Keratinocyte (primary cell): ENCODE results near the gene PSME4. TPM values are rescaled to one million over a fixed set of nuclear protein-coding genes. Genes with fewer than 3 reads are reported as not detected.

Source experiments
- DNase-seq: peaks from one replicate; pipeline ENCODE4 v3.0.0-alpha.2; 2011; ENCODE audit warnings: low read depth, missing footprints, low spot score
- FAIRE-seq: peaks from 2 replicates; lab custom pipeline; 2011; peaks lifted over from hg19 to GRCh38; lab: Jason Lieb, UNC
- H2AFZ ChIP-seq: 2 replicates; pipeline ENCODE4 v1.6.0; 2012; ENCODE audit warnings: low read length, control low read depth, inconsistent platforms; ENCODE audit not compliant: control insufficient read depth
- H3K27ac ChIP-seq: 2 replicates; pipeline ENCODE4 v1.5.1; 2011; ENCODE audit warnings: low read length; ENCODE audit not compliant: control insufficient read depth, insufficient read depth
- H3K27me3 ChIP-seq: 3 replicates; pipeline ENCODE4 v1.6.0; 2011; ENCODE audit warnings: low read length; ENCODE audit not compliant: control insufficient read depth, insufficient read depth; ENCODE audit errors: extremely low read depth
- H3K36me3 ChIP-seq, 2 experiments: 2 replicates in 1 of 2; 3 replicates in 1 of 2; pipeline ENCODE4 v1.5.1; 2011; ENCODE audit warnings: low read length in 2 of 2, mild to moderate bottlenecking in 1 of 2; ENCODE audit not compliant: control insufficient read depth in 2 of 2, insufficient read depth in 2 of 2; ENCODE audit errors: extremely low read depth in 1 of 2
- H3K4me1 ChIP-seq: 3 replicates; pipeline ENCODE4 v1.5.1; 2011; ENCODE audit warnings: low read length; ENCODE audit not compliant: control insufficient read depth, insufficient read depth; ENCODE audit errors: extremely low read depth
- H3K4me2 ChIP-seq: 3 replicates; pipeline ENCODE4 v1.6.0; 2011; ENCODE audit warnings: low read depth, low read length; ENCODE audit not compliant: control insufficient read depth, insufficient read depth; ENCODE audit errors: extremely low read depth
- H3K4me3 ChIP-seq, 3 experiments: fragments of 200-600 bp in 1 of 3; sonication (generic) in 1 of 3; 2 replicates in 2 of 3; 3 replicates in 1 of 3; pipeline ENCODE4 v1.5.1; 2011 to 2016; ENCODE audit warnings: low read length in 3 of 3, mild to moderate bottlenecking in 3 of 3, control low read depth in 2 of 3, inconsistent platforms in 1 of 3, low read depth in 1 of 3, mixed read lengths in 1 of 3, mixed run types in 1 of 3, moderate library complexity in 1 of 3; ENCODE audit not compliant: control insufficient read depth in 2 of 3, insufficient read depth in 2 of 3; ENCODE audit errors: extremely low read depth in 1 of 3
- H3K79me2 ChIP-seq: 2 replicates; pipeline ENCODE4 v1.6.0; 2012; ENCODE audit warnings: low read length; ENCODE audit not compliant: control insufficient read depth, insufficient read depth
- H3K9ac ChIP-seq: 3 replicates; pipeline ENCODE4 v1.6.0; 2011; ENCODE audit warnings: low read length; ENCODE audit not compliant: control insufficient read depth, insufficient read depth; ENCODE audit errors: extremely low read depth
- H3K9me1 ChIP-seq: 3 replicates; pipeline ENCODE4 v1.6.0; 2011; ENCODE audit warnings: low read length; ENCODE audit not compliant: control insufficient read depth, insufficient read depth; ENCODE audit errors: extremely low read depth
- H3K9me3 ChIP-seq: 2 replicates; pipeline ENCODE4 v1.5.1; 2012; ENCODE audit warnings: low read depth, low read length; ENCODE audit not compliant: control insufficient read depth
- H4K20me1 ChIP-seq: 3 replicates; pipeline ENCODE4 v1.6.0; 2011; ENCODE audit warnings: low read length; ENCODE audit not compliant: control insufficient read depth, insufficient read depth; ENCODE audit errors: extremely low read depth
- EZH2 ChIP-seq: IDR thresholded peaks from one replicate; pipeline ENCODE4 v1.6.1; 2012; ENCODE audit warnings: inconsistent platforms, mild to moderate bottlenecking, low read length, moderate library complexity
- dilution Hi-C: fragments of 300-500 bp; cut with MboI; formaldehyde crosslinking; loops from one replicate; pipeline ENCODE4 v1.7.0; 2020; ENCODE audit warnings: low sequenced_read_pairs; ENCODE audit not compliant: extremely low pct_ligation_motif_present
- polyA plus RNA-seq, 5 experiments: library from polyadenylated mRNA; depleted of rRNA in 3 of 5; stranded (reverse) in 3 of 5; stranded (forward) in 1 of 5; unstranded in 1 of 5; fragments of >200 nt; gene quantifications; 1 replicate in 1 of 5; 2 replicates in 3 of 5; 3 replicates in 1 of 5; pipeline versions ENCODE4 v1.2.1 to v1.2.3, GENCODE V29; 2011 to 2012; ENCODE audit warnings: missing spikeins in 2 of 5, low read depth in 1 of 5, low replicate concordance in 1 of 5
- TF ChIP-seq, protein P1 (sequence below), 3 experiments: IDR thresholded peaks in 1 of 3; conservative IDR thresholded peaks in 1 of 3; optimal IDR thresholded peaks in 1 of 3; 2 replicates in 2 of 3; 3 replicates in 1 of 3; pipeline versions ENCODE3 to v1.5.1; 2011; ENCODE audit warnings: low read length in 3 of 3, mild to moderate bottlenecking in 3 of 3, moderate library complexity in 2 of 3, control low read depth in 1 of 3, inconsistent platforms in 1 of 3; ENCODE audit not compliant: insufficient read depth in 2 of 3; ENCODE audit errors: extremely low read depth in 1 of 3

Gene PSME4
- polyA plus RNA-seq, 1 donor (not counting 4 experiments of a cell fraction or from before 2014, with no cell fraction given): 59.4 TPM

DNA sequence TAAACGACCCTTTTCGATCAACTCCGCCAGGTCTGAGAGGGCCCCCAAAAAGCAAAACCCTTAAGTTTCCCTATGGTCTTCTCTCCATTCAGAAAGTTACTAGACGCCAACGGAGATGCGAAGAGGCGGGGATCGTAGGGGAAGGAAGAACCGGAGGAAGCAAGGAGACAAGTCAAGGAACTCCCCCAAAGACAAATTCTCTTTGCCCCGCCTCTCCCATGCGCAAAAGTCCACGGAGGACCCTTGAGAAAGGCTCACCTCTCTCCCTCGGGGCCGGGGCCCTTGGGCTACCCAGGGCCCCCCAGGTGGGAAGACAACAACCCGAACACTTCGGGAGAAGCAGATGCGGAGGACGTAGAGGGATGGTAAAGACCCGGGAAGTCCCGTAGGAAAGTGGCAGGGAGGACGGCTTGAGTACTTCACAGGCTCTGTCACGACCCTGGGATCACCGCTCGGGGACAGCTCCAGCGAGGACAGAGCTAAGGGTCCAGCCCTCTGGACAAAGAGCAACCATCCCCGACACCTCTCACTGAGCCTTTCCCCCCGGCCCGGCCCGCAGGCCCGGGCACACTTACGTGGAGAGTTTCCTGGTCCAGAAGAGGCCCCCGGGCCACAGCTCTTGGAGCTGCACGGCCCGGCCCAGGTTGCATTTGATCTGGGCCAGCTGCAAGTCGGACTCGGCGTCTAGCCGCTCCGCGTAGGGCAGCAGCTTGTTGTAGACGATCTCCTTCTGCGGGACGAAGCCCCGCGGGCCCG is 647 bp downstream of the PSME4 start:
- FAIRE-seq: peak; percentile 34
- Histone ChIP-seq H3K4me3 (peak overlapping the region; percentile 85 to 99 (median 98)), H3K9me3 (no peaks in the 10 kb centered on the region), H3K36me3 (peaks cover 0 to 7% of the 10 kb centered on the region in 2 experiments), H3K9me1 (no peaks in the 10 kb centered on the region), H3K4me2 (peak overlapping the region; percentile 92), H3K79me2 (peaks cover 60% of the 10 kb centered on the region), H3K9ac (peak overlapping the region; percentile 99), H3K4me1 (peaks cover 18% of the 10 kb centered on the region), H3K27me3 (no peaks in the 10 kb centered on the region), H4K20me1 (peaks cover 4% of the 10 kb centered on the region), H3K27ac (peak overlapping the region; percentile 98), H2AFZ (no peak overlapping the region)
- no peak for TF ChIP-seq EZH2
- TF ChIP-seq, protein P1, sequence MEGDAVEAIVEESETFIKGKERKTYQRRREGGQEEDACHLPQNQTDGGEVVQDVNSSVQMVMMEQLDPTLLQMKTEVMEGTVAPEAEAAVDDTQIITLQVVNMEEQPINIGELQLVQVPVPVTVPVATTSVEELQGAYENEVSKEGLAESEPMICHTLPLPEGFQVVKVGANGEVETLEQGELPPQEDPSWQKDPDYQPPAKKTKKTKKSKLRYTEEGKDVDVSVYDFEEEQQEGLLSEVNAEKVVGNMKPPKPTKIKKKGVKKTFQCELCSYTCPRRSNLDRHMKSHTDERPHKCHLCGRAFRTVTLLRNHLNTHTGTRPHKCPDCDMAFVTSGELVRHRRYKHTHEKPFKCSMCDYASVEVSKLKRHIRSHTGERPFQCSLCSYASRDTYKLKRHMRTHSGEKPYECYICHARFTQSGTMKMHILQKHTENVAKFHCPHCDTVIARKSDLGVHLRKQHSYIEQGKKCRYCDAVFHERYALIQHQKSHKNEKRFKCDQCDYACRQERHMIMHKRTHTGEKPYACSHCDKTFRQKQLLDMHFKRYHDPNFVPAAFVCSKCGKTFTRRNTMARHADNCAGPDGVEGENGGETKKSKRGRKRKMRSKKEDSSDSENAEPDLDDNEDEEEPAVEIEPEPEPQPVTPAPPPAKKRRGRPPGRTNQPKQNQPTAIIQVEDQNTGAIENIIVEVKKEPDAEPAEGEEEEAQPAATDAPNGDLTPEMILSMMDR (optimal IDR thresholded peaks at IDR 0.05 in 1 of 3, IDR thresholded peaks at IDR 0.05 in 1 of 3, conservative IDR thresholded peaks at IDR 0.05 in 1 of 3; ENCODE audit: extremely low read depth in 1 of 3, insufficient read depth in 2 of 3, low read length in 3 of 3): no peak
- dilution Hi-C loops: no loop called here
- no peak for DNase-seq

DNA sequence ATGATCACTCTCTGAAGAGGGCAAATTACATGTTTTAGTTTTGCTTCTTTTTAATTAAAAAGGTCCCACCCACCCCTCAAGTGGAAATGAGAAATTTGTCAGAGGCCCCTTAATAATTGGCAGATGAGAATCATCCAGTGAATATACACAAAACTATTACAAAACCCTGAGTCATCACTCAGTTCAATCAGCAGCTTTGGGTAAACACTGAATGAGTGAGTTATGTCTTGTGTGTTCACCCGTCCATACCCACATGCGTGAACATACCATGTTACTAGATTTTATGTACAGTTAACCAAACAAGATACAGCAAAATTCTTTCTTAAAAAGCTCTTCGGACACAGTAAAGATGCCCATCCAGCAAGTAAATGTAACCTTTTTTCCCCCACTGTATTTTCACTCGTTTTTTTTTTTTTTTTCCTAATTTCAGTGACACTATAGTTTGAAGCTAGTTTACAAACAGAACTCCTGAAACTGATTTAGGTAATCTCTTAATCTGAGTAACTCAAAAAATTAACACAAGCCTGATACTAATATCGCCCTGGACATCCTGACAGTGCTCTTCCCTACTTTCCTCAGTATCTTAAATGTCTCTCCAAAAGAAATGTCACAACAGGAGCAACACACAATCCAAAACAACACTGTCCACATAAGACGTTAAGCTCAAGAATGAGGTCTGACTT is 1.4 kb downstream of the PSME4 start:
- Histone ChIP-seq H3K36me3 (peaks cover 0 to 3% of the 10 kb centered on the region in 2 experiments), H3K9me1 (no peaks in the 10 kb centered on the region), H3K4me3 (peak overlapping the region; percentile 85 to 99 (median 98)), H3K9ac (peak overlapping the region; percentile 99), H3K27me3 (no peaks in the 10 kb centered on the region), H3K4me1 (peaks cover 21% of the 10 kb centered on the region), H3K9me3 (no peaks in the 10 kb centered on the region), H3K4me2 (peak overlapping the region; percentile 92), H3K79me2 (peaks cover 68% of the 10 kb centered on the region), H2AFZ (no peak overlapping the region), H4K20me1 (peaks cover 6% of the 10 kb centered on the region), H3K27ac (peak overlapping the region; percentile 98)
- TF ChIP-seq, protein P1 (optimal IDR thresholded peaks at IDR 0.05 in 1 of 3, IDR thresholded peaks at IDR 0.05 in 1 of 3, conservative IDR thresholded peaks at IDR 0.05 in 1 of 3; ENCODE audit: extremely low read depth in 1 of 3, insufficient read depth in 2 of 3, low read length in 3 of 3): no peak
- TF ChIP-seq EZH2: no peak
- DNase-seq (no peak), FAIRE-seq (peak; percentile 67)
- dilution Hi-C loops: no loop called here
